K562 (cell line): ENCODE measurements around the gene MAP4. TPM values are rescaled to one million over a fixed set of nuclear protein-coding genes. Genes with fewer than 3 reads are reported as not detected.

Experiments used
- ATAC-seq: fragments of 200-7000 bp; cut with Tn5 transposase; 3 replicates; pipeline ENCODE4 v1.9.1; 2020; ENCODE audit warnings: moderate library complexity
- BruUV-seq: library from RNA; stranded (reverse); fragments of 400-500 nt; replicated peaks from 2 replicates; lab custom pipeline; 2021; lab: Mats Ljungman, UMichigan
- CTCF ChIA-PET: fragments of 300-600 bp; formaldehyde crosslinking; extraction: SDS; loops from one replicate; lab custom pipeline; 2021; ENCODE audit warnings: low intra/inter-chr PET ratio; lab: Yijun Ruan, JAX
- POLR2A ChIA-PET: fragments of 300-600, 350-650 bp; sonication (Branson Sonifier 250); formaldehyde crosslinking; extraction: SDS; loops from one replicate; lab custom pipeline; 2021; ENCODE audit warnings: antibody characterized with exemption, inconsistent platforms; lab: Yijun Ruan, JAX
- DNase-seq, 4 experiments: peaks; one replicate each; pipeline versions ENCODE4 v3.0.0 to v3.0.0-alpha.2; 2011 to 2018; ENCODE audit warnings: low spot score in 3 of 4, mixed read lengths in 3 of 4; ENCODE audit errors: extremely low read depth in 1 of 4
- FAIRE-seq: peaks from 2 replicates; lab custom pipeline; 2011; peaks lifted over from hg19 to GRCh38; lab: Jason Lieb, UNC
- H2AFZ ChIP-seq: 2 replicates; pipeline ENCODE4 v1.6.0; 2011; ENCODE audit warnings: low read depth, low read length, control low read depth, inconsistent platforms
- H3K27ac ChIP-seq: fragments of 200-600 bp; 3 replicates; pipeline ENCODE4 v1.8.0; 2011; ENCODE audit warnings: low read depth, mild to moderate bottlenecking, control low read depth, inconsistent platforms, low read length, moderate library complexity, mixed read lengths; ENCODE audit errors: extremely low read depth
- H3K27me3 ChIP-seq, 2 experiments: fragments of 300-600 bp in 1 of 2; 2 replicates in 1 of 2; 3 replicates in 1 of 2; pipeline versions ENCODE4 v1.6.0 to v1.8.0; 2011; ENCODE audit warnings: inconsistent platforms in 2 of 2, low read length in 2 of 2, mild to moderate bottlenecking in 1 of 2, mixed read lengths in 1 of 2, moderate library complexity in 1 of 2; ENCODE audit not compliant: control insufficient read depth in 2 of 2, insufficient read depth in 2 of 2
- H3K36me3 ChIP-seq: fragments of 300-600 bp; 3 replicates; pipeline ENCODE4 v1.8.0; 2011; ENCODE audit warnings: mild to moderate bottlenecking, low read length, inconsistent platforms; ENCODE audit not compliant: control insufficient read depth, insufficient read depth
- H3K4me1 ChIP-seq, 2 experiments: fragments of 200-600 bp in 1 of 2; replicated peaks in 1 of 2; 2 replicates in 1 of 2; 3 replicates in 1 of 2; pipeline versions ENCODE4 v1.5.1 to v1.8.0; 2011; ENCODE audit warnings: inconsistent platforms in 2 of 2, low read length in 2 of 2, mild to moderate bottlenecking in 1 of 2, mixed read lengths in 1 of 2, moderate library complexity in 1 of 2; ENCODE audit not compliant: control insufficient read depth in 2 of 2, insufficient read depth in 2 of 2
- H3K4me2 ChIP-seq: 2 replicates; pipeline ENCODE4 v1.6.1; 2011; ENCODE audit warnings: low read length, control low read depth, inconsistent platforms, mixed read lengths; ENCODE audit not compliant: insufficient read depth
- H3K4me3 ChIP-seq: fragments of 200-600 bp; sonication (generic), shearing (Covaris generic); 2 replicates; pipeline ENCODE4 v1.5.1; 2016; ENCODE audit warnings: control low read depth, inconsistent platforms
- H3K79me2 ChIP-seq: fragments of 200-600 bp; 3 replicates; pipeline ENCODE4 v1.8.0; 2011; ENCODE audit warnings: low read length, inconsistent platforms; ENCODE audit not compliant: control insufficient read depth, insufficient read depth
- H3K9ac ChIP-seq, 2 experiments: 2 replicates each; pipeline versions ENCODE4 v1.6.0 to v1.6.1; 2011; ENCODE audit warnings: low read depth in 2 of 2, low read length in 2 of 2, control low read depth in 1 of 2, inconsistent platforms in 1 of 2, mild to moderate bottlenecking in 1 of 2, mixed read lengths in 1 of 2; ENCODE audit not compliant: insufficient read depth in 1 of 2
- H3K9me1 ChIP-seq: one replicate; pipeline ENCODE4 v1.6.0; 2011; ENCODE audit warnings: inconsistent platforms, mild to moderate bottlenecking, low read length, moderate library complexity; ENCODE audit not compliant: control insufficient read depth, insufficient read depth
- H3K9me3 ChIP-seq: replicated peaks from 2 replicates; pipeline ENCODE4 v1.5.1; 2011; ENCODE audit warnings: low read depth, low read length, inconsistent platforms; ENCODE audit not compliant: control insufficient read depth, insufficient read depth
- H4K20me1 ChIP-seq: replicated peaks from 2 replicates; pipeline ENCODE4 v1.6.1; 2011; ENCODE audit warnings: low read length, inconsistent platforms, mixed read lengths; ENCODE audit not compliant: control insufficient read depth, insufficient read depth
- FIP1L1 ChIP-seq: fragments of 200-400 bp; formaldehyde crosslinking; IDR thresholded peaks from 2 replicates; pipeline ENCODE4 v1.6.1; 2018; ENCODE audit warnings: mild to moderate bottlenecking, low read depth, low read length; ENCODE audit not compliant: poor library complexity, severe bottlenecking
- FOXA1 ChIP-seq: fragments of 450-650 bp; IDR thresholded peaks from 2 replicates; pipeline ENCODE4 v1.6.1; 2016; ENCODE audit warnings: mild to moderate bottlenecking, borderline replicate concordance
- KAT7 ChIP-seq: sonication (generic); formaldehyde crosslinking; IDR thresholded peaks from 2 replicates; pipeline ENCODE4 v1.8.0; 2022; ENCODE audit warnings: missing genetic modification reagents, mild to moderate bottlenecking, borderline replicate concordance
- NFIX ChIP-seq: fragments of 250-450 bp; sonication (Bioruptor Pico); IDR thresholded peaks from 2 replicates; pipeline ENCODE4 v1.4.0; 2020; ENCODE audit warnings: low read depth, mild to moderate bottlenecking, moderate library complexity
- PHB ChIP-seq: fragments of 250-450 bp; sonication (Bioruptor Pico); IDR thresholded peaks from 2 replicates; pipeline ENCODE4 v1.5.0; 2021
- ZNF445 ChIP-seq: fragments of 250-450 bp; sonication (Bioruptor Pico); IDR thresholded peaks from 2 replicates; pipeline ENCODE4 v1.4.0; 2020; ENCODE audit warnings: low read depth, mild to moderate bottlenecking, moderate library complexity
- ZNF707 ChIP-seq: fragments of 250-450 bp; sonication (Bioruptor Pico); conservative IDR thresholded peaks from 2 replicates; pipeline ENCODE4 v1.8.0; 2022; ENCODE audit warnings: inconsistent platforms, mild to moderate bottlenecking, moderate library complexity
- WGBS: fragments of 100-300 bp; shearing (Covaris generic); methylation state at CpG from one replicate; pipeline ENCODE4 v1.1.6; 2016; ENCODE audit warnings: low coverage, mixed read lengths; ENCODE audit not compliant: insufficient coverage; ENCODE audit errors: missing lambda C conversion rate; 5-methylcytosine and 5-hydroxymethylcytosine counted together
- in situ Hi-C: fragments of 300-500 bp; cut with MboI; formaldehyde crosslinking; loops from 4 replicates; pipeline ENCODE4 v1.15.0; 2018; ENCODE audit warnings: inconsistent platforms, mixed read lengths
- intact Hi-C: fragments of 100-400 bp; cut with micrococcal nuclease; formaldehyde crosslinking; loops from 2 replicates; pipeline ENCODE4 v1.14.2; 2022
- polyA plus RNA-seq, 8 experiments: library from polyadenylated mRNA; depleted of rRNA in 4 of 8; stranded (reverse) in 5 of 8; unstranded in 3 of 8; fragments of >200 nt; fragmentation: Nextera tagmentation in 2 of 8; fragmentation: Illumina TruSeq in 1 of 8; extraction: Ambion mirVana in 2 of 8; extraction: Trizol in 1 of 8; gene quantifications; 2 replicates each; pipeline versions ENCODE4 v1.2.1 to v1.2.3, GENCODE V29; 2011 to 2014; ENCODE audit warnings: inconsistent platforms in 1 of 8, missing spikeins in 1 of 8
- total RNA-seq, 7 experiments: library from RNA; depleted of rRNA in 6 of 7; stranded (reverse); fragments of >200 nt in 6 of 7; fragmentation: Illumina TruSeq in 2 of 7; extraction: Trizol in 2 of 7; gene quantifications; 2 replicates each; pipeline versions ENCODE4 v1.2.1 to v1.2.3, GENCODE V29; 2011 to 2021; ENCODE audit warnings: low replicate concordance in 1 of 7
- TF ChIP-seq, protein P1 (sequence below): fragments of 450-650 bp; formaldehyde crosslinking; IDR thresholded peaks from 2 replicates; pipeline ENCODE4 v1.4.0; 2020; ENCODE audit warnings: mild to moderate bottlenecking, moderate library complexity
- TF ChIP-seq, protein P2 (sequence below): fragments of 150-350 bp; IDR thresholded peaks from 2 replicates; pipeline ENCODE4 v1.6.1; 2014; ENCODE audit warnings: low read depth, mild to moderate bottlenecking, low read length, borderline replicate concordance
- TF ChIP-seq, protein P3 (sequence below): sonication (generic); formaldehyde crosslinking; IDR thresholded peaks from 2 replicates; pipeline ENCODE4 v1.9.0; 2022; ENCODE audit warnings: mild to moderate bottlenecking, missing genetic modification reagents
- TF ChIP-seq, protein P4 (sequence below): sonication (generic); formaldehyde crosslinking; IDR thresholded peaks from 2 replicates; pipeline ENCODE4 v1.8.0; 2022; ENCODE audit warnings: mild to moderate bottlenecking, missing genetic modification reagents
- TF ChIP-seq, protein P5 (sequence below), 2 experiments: fragments of 150-350 bp in 1 of 2; IDR thresholded peaks; 2 replicates each; pipeline ENCODE4 v1.6.1; 2012 to 2016; ENCODE audit warnings: low read depth in 2 of 2, low read length in 2 of 2, mild to moderate bottlenecking in 1 of 2, moderate library complexity in 1 of 2

MAP4 gene
- total and polyA plus RNA-seq, 9 of the 15 experiments (the other 6 are each of a cell fraction or from before 2014, with no cell fraction given) = 13.3 to 141 (median 36.8) TPM

DNA sequence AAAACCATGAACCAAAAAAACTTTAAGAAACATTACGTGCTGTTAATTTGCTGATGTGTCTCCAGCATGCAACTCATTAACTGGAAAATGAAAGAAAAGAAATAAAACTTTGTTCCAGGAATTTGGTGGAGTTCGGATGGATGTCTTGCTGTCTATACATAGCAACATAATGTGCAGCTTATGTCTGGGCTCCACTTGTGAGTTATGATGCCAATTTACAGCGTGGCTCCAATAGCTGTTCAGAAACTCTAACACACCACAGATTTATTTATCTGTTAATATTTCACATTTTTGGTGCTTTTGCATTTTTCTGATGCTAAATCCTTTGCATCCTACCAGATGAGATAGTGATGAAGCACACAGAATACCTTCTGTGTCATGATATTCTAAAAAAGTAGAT is 45.1 kb downstream of the MAP4 start:
- no peak for DNase-seq
- ChIA-PET CTCF (no interaction called here), POLR2A (interaction anchor here (1.6 kb wide), 1 partner anchor 9 kb away, joined by 9 read pairs; no protein-coding TSS in a partner anchor)
- no peaks in the 10 kb centered on the region for H3K4me1 ChIP-seq
- no peak overlapping the region for H3K9ac ChIP-seq
- H3K27me3 ChIP-seq = no peaks in the 10 kb centered on the region
- in situ Hi-C loops = no loop called here
- H3K79me2 ChIP-seq = no peaks in the 10 kb centered on the region
- H2AFZ ChIP-seq = no peak overlapping the region
- intact Hi-C loops = no loop called here
- H3K4me3 ChIP-seq = no peak overlapping the region
- no peaks in the 10 kb centered on the region for H3K9me3 ChIP-seq
- no peak for FAIRE-seq
- WGBS = 89% methylated on average over 3 of the region's 3 CpGs
- BruUV-seq = no TSS peak
- H3K27ac ChIP-seq = no peak overlapping the region
- ATAC-seq = no peak
- no peaks in the 10 kb centered on the region for H4K20me1 ChIP-seq
- peaks cover 9% of the 10 kb centered on the region; the same call in 2 of the 3 replicates for H3K36me3 ChIP-seq
- no peaks in the 10 kb centered on the region for H3K9me1 ChIP-seq
- H3K4me2 ChIP-seq = no peak overlapping the region
- TF ChIP-seq FIP1L1 (no peak), NFIX (CRISPR knock-in tag) (no peak), ZNF707 (no peak), ZNF445 (CRISPR knock-in tag) (no peak), FOXA1 (no peak), KAT7 (CRISPR knock-in tag) (no peak), PHB (CRISPR knock-in tag) (no peak)
- TF ChIP-seq, protein P1, sequence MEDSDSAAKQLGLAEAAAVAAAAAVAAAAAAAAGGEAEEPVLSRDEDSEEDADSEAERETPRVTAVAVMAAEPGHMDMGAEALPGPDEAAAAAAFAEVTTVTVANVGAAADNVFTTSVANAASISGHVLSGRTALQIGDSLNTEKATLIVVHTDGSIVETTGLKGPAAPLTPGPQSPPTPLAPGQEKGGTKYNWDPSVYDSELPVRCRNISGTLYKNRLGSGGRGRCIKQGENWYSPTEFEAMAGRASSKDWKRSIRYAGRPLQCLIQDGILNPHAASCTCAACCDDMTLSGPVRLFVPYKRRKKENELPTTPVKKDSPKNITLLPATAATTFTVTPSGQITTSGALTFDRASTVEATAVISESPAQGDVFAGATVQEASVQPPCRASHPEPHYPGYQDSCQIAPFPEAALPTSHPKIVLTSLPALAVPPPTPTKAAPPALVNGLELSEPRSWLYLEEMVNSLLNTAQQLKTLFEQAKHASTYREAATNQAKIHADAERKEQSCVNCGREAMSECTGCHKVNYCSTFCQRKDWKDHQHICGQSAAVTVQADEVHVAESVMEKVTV (CRISPR knock-in tag) = no peak
- TF ChIP-seq, protein P2, sequence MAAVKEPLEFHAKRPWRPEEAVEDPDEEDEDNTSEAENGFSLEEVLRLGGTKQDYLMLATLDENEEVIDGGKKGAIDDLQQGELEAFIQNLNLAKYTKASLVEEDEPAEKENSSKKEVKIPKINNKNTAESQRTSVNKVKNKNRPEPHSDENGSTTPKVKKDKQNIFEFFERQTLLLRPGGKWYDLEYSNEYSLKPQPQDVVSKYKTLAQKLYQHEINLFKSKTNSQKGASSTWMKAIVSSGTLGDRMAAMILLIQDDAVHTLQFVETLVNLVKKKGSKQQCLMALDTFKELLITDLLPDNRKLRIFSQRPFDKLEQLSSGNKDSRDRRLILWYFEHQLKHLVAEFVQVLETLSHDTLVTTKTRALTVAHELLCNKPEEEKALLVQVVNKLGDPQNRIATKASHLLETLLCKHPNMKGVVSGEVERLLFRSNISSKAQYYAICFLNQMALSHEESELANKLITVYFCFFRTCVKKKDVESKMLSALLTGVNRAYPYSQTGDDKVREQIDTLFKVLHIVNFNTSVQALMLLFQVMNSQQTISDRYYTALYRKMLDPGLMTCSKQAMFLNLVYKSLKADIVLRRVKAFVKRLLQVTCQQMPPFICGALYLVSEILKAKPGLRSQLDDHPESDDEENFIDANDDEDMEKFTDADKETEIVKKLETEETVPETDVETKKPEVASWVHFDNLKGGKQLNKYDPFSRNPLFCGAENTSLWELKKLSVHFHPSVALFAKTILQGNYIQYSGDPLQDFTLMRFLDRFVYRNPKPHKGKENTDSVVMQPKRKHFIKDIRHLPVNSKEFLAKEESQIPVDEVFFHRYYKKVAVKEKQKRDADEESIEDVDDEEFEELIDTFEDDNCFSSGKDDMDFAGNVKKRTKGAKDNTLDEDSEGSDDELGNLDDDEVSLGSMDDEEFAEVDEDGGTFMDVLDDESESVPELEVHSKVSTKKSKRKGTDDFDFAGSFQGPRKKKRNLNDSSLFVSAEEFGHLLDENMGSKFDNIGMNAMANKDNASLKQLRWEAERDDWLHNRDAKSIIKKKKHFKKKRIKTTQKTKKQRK = no peak
- TF ChIP-seq, protein P3, sequence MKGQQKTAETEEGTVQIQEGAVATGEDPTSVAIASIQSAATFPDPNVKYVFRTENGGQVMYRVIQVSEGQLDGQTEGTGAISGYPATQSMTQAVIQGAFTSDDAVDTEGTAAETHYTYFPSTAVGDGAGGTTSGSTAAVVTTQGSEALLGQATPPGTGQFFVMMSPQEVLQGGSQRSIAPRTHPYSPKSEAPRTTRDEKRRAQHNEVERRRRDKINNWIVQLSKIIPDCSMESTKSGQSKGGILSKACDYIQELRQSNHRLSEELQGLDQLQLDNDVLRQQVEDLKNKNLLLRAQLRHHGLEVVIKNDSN (CRISPR knock-in tag) = no peak
- TF ChIP-seq, protein P4, sequence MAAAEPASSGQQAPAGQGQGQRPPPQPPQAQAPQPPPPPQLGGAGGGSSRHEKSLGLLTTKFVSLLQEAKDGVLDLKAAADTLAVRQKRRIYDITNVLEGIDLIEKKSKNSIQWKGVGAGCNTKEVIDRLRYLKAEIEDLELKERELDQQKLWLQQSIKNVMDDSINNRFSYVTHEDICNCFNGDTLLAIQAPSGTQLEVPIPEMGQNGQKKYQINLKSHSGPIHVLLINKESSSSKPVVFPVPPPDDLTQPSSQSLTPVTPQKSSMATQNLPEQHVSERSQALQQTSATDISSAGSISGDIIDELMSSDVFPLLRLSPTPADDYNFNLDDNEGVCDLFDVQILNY (CRISPR knock-in tag) = no peak
- TF ChIP-seq, protein P5, sequence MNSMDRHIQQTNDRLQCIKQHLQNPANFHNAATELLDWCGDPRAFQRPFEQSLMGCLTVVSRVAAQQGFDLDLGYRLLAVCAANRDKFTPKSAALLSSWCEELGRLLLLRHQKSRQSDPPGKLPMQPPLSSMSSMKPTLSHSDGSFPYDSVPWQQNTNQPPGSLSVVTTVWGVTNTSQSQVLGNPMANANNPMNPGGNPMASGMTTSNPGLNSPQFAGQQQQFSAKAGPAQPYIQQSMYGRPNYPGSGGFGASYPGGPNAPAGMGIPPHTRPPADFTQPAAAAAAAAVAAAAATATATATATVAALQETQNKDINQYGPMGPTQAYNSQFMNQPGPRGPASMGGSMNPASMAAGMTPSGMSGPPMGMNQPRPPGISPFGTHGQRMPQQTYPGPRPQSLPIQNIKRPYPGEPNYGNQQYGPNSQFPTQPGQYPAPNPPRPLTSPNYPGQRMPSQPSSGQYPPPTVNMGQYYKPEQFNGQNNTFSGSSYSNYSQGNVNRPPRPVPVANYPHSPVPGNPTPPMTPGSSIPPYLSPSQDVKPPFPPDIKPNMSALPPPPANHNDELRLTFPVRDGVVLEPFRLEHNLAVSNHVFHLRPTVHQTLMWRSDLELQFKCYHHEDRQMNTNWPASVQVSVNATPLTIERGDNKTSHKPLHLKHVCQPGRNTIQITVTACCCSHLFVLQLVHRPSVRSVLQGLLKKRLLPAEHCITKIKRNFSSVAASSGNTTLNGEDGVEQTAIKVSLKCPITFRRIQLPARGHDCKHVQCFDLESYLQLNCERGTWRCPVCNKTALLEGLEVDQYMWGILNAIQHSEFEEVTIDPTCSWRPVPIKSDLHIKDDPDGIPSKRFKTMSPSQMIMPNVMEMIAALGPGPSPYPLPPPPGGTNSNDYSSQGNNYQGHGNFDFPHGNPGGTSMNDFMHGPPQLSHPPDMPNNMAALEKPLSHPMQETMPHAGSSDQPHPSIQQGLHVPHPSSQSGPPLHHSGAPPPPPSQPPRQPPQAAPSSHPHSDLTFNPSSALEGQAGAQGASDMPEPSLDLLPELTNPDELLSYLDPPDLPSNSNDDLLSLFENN (IDR thresholded peaks at IDR 0.05; ENCODE audit: low read depth in 2 of 2, low read length in 2 of 2) = no peak
